ENCODE data around the gene ROR1.
A peak's percentile ranks its signal among the peaks of the same experiment; 100 is the strongest.

Gene ROR1

GRCh38 chr1:63773815-63774616 is at the start of gene ROR1:
Gene ROR1, plus strand, starts transcription at chr1:63774017.
- DNase-seq (ENCODE audit: low spot score), result peak; percentile 63

GRCh38 chr1:63724375-63724899 is 49.4 kb upstream of the ROR1 start:
- no peak for DNase-seq (ENCODE audit: low spot score)

- DNase-seq (ENCODE audit: low spot score), result no peak
Measured at GRCh38 chr1:63728611-63729226, 45.1 kb upstream of the ROR1 start.

GRCh38 chr1:63729227-63729620 is 44.6 kb upstream of the ROR1 start:
- no peak for DNase-seq (ENCODE audit: low spot score)

GRCh38 chr1:63730211-63730610 is 43.6 kb upstream of the ROR1 start:
- DNase-seq (ENCODE audit: low spot score), result no peak

GRCh38 chr1:63731117-63732043 is 42.4 kb upstream of the ROR1 start:
- DNase-seq (ENCODE audit: low spot score), result no peak

- no peak for DNase-seq (ENCODE audit: low spot score)
Measured at GRCh38 chr1:63732666-63733065, 41.2 kb upstream of the ROR1 start.

GRCh38 chr1:63738772-63739171 is 35.0 kb upstream of the ROR1 start:
- DNase-seq (ENCODE audit: low spot score), result no peak

- DNase-seq (ENCODE audit: low spot score), result no peak
Measured at GRCh38 chr1:63739452-63739851, 34.4 kb upstream of the ROR1 start.

- DNase-seq (ENCODE audit: low spot score), result no peak
Measured at GRCh38 chr1:63740432-63740831, 33.4 kb upstream of the ROR1 start.

- no peak for DNase-seq (ENCODE audit: low spot score)
Measured at GRCh38 chr1:63742526-63742925, 31.3 kb upstream of the ROR1 start.

GRCh38 chr1:63743781-63744180 is 30.0 kb upstream of the ROR1 start:
- no peak for DNase-seq (ENCODE audit: low spot score)

GRCh38 chr1:63746129-63746864 is 27.5 kb upstream of the ROR1 start:
- DNase-seq (ENCODE audit: low spot score), result peak; percentile 48

GRCh38 chr1:63747445-63747844 is 26.4 kb upstream of the ROR1 start:
- DNase-seq (ENCODE audit: low spot score), result no peak

GRCh38 chr1:63748046-63748580 is 25.7 kb upstream of the ROR1 start:
- no peak for DNase-seq (ENCODE audit: low spot score)

GRCh38 chr1:63748641-63749040 is 25.2 kb upstream of the ROR1 start:
- DNase-seq (ENCODE audit: low spot score), result no peak

- DNase-seq (ENCODE audit: low spot score), result no peak
Measured at GRCh38 chr1:63750721-63751120, 23.1 kb upstream of the ROR1 start.

- DNase-seq (ENCODE audit: low spot score), result no peak
Measured at GRCh38 chr1:63752176-63752575, 21.6 kb upstream of the ROR1 start.

GRCh38 chr1:63753591-63753990 is 20.2 kb upstream of the ROR1 start:
- DNase-seq (ENCODE audit: low spot score), result no peak

- DNase-seq (ENCODE audit: low spot score), result no peak
Measured at GRCh38 chr1:63756839-63757238, 17.0 kb upstream of the ROR1 start.

- no peak for DNase-seq (ENCODE audit: low spot score)
Measured at GRCh38 chr1:63757334-63757733, 16.5 kb upstream of the ROR1 start.
